ENCODE data around the gene VPS41.

VPS41 gene

DNA sequence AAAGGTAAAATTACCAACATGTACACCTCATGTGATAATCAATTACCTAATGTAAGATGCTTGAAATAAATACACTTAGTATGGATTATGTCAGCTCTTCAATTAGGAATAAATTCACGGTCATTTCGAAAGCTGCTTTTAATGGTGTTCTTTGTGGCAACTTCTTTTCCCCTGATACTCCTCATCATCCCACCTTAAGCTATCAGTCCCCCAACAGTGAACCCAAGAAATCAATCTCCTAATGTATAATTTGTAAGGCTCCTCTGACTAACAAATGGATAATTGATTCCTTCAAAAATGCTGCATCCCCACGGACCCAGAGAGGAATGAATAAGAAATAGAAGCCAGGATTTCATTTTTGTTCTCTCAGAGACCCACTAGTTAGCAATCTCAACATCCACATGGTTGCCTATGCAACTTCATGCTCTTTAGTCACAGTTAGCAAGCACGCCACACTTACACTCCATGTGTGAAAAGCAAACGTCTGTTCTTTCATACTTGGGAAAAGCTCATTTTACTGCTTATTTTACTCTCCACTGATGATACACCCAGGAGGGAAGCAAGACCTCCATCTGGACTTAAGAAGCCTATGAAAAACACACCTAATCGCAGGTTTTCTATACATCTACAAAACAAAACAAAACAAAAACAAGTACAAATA is 70.1 kb downstream of the VPS41 start:
- Histone ChIP-seq H3K4me1 (ENCODE audit: control insufficient read depth, insufficient read depth, low read length, unreplicated experiment) (peaks cover 3% of the 10 kb centered on the region), H3K36me3 (ENCODE audit: insufficient read depth, low read length) (no peaks in the 10 kb centered on the region), H3K79me2 (ENCODE audit: control insufficient read depth, insufficient read depth, low read length, unreplicated experiment) (no peaks in the 10 kb centered on the region), H3K4me3 (ENCODE audit: low read depth, low read length) (no peak overlapping the region), H2AFZ (ENCODE audit: low read length, unreplicated experiment) (no peak overlapping the region), H3K27me3 (ENCODE audit: insufficient read depth, low read length) (no peaks in the 10 kb centered on the region), H3K27ac (ENCODE audit: low read depth, low read length) (no peak overlapping the region)

DNA sequence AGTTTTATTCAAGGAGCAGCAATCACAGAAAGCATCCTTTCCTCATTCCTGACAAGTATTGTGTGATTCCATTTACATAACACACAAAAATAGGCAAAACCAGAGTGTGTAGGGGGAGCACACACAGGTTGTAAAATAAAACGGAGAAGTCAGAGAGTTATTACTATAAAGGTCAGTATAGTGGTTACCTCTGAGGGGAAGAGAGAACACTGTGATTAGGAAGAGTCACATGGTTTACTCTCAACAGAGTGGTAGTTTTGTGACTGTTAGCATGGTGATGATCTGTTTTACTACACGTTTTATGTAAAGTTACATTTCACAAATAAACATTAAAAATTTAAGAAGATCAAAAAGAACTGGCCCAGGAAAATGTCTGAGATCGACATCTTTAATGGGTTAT is 74.6 kb downstream of the VPS41 start:
- H3K27ac ChIP-seq (ENCODE audit: low read depth, low read length) = no peak overlapping the region
- H3K4me1 ChIP-seq (ENCODE audit: control insufficient read depth, insufficient read depth, low read length, unreplicated experiment) = peaks cover 6% of the 10 kb centered on the region
- H3K79me2 ChIP-seq (ENCODE audit: control insufficient read depth, insufficient read depth, low read length, unreplicated experiment) = no peaks in the 10 kb centered on the region
- no peak overlapping the region for H3K4me3 ChIP-seq (ENCODE audit: low read depth, low read length)
- no peak overlapping the region for H2AFZ ChIP-seq (ENCODE audit: low read length, unreplicated experiment)
- H3K36me3 ChIP-seq (ENCODE audit: insufficient read depth, low read length) = no peaks in the 10 kb centered on the region
- H3K27me3 ChIP-seq (ENCODE audit: insufficient read depth, low read length) = no peaks in the 10 kb centered on the region

DNA sequence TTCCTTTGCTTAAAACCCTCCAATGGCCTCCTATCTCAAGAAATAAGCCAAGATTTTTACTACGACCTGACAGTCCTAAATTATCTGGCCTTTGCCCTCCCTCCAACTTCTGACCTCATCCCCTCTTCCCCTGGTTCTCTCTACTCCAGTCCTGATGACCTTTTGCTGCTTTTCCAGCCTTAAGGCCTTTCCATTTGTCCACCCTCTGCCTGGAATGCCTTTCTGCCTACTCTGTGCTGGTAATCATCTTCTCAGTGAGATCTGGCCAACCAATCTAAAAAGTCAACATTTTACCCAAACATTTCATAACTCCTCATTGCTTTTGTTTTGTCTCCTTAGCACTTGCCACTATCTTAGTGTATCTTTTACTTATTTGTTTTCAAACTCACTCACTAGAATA is 75.7 kb downstream of the VPS41 start:
- H3K4me3 ChIP-seq (ENCODE audit: low read depth, low read length) = no peak overlapping the region
- no peak overlapping the region for H2AFZ ChIP-seq (ENCODE audit: low read length, unreplicated experiment)
- no peak overlapping the region for H3K27ac ChIP-seq (ENCODE audit: low read depth, low read length)
- H3K4me1 ChIP-seq (ENCODE audit: control insufficient read depth, insufficient read depth, low read length, unreplicated experiment) = peaks cover 6% of the 10 kb centered on the region
- no peaks in the 10 kb centered on the region for H3K27me3 ChIP-seq (ENCODE audit: insufficient read depth, low read length)
- no peaks in the 10 kb centered on the region for H3K79me2 ChIP-seq (ENCODE audit: control insufficient read depth, insufficient read depth, low read length, unreplicated experiment)
- H3K36me3 ChIP-seq (ENCODE audit: insufficient read depth, low read length) = no peaks in the 10 kb centered on the region

DNA sequence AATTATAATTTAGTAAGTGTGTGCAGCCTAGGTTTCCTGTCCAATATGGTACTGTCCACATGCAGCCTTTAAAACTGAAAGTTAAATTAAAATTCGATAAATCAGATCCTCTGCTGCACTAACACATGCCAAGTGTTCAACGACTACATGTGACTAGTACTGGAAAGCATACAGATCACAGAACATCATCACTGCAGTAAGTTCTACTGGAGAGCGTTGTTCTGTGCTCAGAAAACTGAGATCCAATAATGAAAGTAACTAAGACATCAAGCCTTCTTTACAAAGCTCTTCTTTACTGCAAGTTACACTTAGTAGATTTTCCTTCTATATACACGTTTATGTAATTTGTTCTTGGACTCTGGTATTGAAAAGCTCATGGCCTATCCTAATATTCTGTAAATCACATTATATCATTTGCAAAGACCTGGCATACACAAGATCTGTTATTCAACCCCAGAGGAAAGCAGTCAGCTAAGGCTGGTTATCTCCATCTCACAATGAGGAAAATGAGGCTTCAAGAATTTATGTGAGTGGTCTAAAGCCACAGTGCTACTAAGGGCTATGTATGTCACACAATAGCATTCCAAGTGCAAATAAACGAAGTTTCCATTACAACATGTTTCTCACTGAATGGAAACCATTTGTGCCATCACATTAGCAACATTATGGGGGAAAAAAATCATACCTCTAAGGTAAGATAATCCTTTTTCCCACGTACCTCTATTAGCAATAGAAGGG is 77.6 kb downstream of the VPS41 start:
- Histone ChIP-seq H3K27ac (ENCODE audit: low read depth, low read length) (no peak overlapping the region), H3K36me3 (ENCODE audit: insufficient read depth, low read length) (no peaks in the 10 kb centered on the region), H3K79me2 (ENCODE audit: control insufficient read depth, insufficient read depth, low read length, unreplicated experiment) (no peaks in the 10 kb centered on the region), H2AFZ (ENCODE audit: low read length, unreplicated experiment) (peak overlapping the region; percentile 35), H3K4me3 (ENCODE audit: low read depth, low read length) (peak overlapping the region; percentile 70), H3K4me1 (ENCODE audit: control insufficient read depth, insufficient read depth, low read length, unreplicated experiment) (peaks cover 6% of the 10 kb centered on the region), H3K27me3 (ENCODE audit: insufficient read depth, low read length) (no peaks in the 10 kb centered on the region)

DNA sequence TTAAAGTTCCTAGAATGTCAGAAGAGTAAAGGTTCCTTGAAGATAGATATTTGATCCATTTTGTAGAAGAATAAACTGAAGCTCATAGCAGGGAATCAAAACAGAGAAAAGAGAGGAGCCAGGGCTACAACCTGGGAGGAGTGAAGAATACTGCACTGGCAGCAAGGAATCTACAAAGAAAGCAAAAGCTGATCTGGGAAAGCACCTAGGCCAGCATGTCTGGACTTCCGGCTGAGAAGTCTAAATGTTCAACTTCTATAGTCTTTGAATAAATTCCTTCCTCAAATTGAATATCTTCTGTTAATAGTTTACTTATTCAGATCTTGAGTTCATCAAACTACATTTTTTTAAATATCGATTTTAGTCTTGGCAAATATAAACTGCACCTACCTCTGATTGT is 78.2 kb downstream of the VPS41 start:
- Histone ChIP-seq H2AFZ (ENCODE audit: low read length, unreplicated experiment) (peak overlapping the region; percentile 35), H3K4me1 (ENCODE audit: control insufficient read depth, insufficient read depth, low read length, unreplicated experiment) (peaks cover 6% of the 10 kb centered on the region), H3K4me3 (ENCODE audit: low read depth, low read length) (peak overlapping the region; percentile 70), H3K79me2 (ENCODE audit: control insufficient read depth, insufficient read depth, low read length, unreplicated experiment) (no peaks in the 10 kb centered on the region), H3K27me3 (ENCODE audit: insufficient read depth, low read length) (no peaks in the 10 kb centered on the region), H3K27ac (ENCODE audit: low read depth, low read length) (no peak overlapping the region), H3K36me3 (ENCODE audit: insufficient read depth, low read length) (no peaks in the 10 kb centered on the region)

DNA sequence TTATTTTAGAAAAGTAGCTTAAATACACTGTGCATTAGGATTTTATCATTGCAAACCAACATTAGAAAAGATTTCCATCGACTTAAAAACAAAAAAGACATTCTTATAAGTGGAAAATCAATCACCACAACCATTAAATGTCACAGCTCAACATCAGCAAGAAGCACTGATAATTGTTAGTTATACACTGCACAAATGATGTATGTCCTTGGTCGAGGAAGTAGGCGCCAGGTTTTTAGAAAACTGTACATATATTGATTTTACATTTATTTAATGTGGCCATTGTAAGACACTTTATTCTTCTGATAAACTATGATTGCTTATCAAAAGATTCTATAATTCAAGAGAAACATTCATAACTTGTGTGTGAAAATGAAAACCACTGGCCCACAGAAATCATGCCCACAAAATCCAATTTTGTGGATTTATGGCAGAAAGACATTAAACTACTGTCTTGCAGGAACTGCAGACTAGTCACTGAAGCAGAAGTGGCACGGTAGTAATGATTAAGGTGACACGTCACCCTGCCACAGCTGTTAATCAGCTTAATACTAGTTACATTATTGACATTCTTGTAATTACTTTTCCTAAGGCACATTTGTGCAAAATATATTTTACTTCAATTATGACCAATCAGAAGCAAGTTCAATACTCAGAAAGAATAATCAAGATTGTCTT is 79.4 kb downstream of the VPS41 start:
- Histone ChIP-seq H3K27me3 (ENCODE audit: insufficient read depth, low read length) (no peaks in the 10 kb centered on the region), H3K4me1 (ENCODE audit: control insufficient read depth, insufficient read depth, low read length, unreplicated experiment) (peaks cover 6% of the 10 kb centered on the region), H2AFZ (ENCODE audit: low read length, unreplicated experiment) (no peak overlapping the region), H3K27ac (ENCODE audit: low read depth, low read length) (no peak overlapping the region), H3K4me3 (ENCODE audit: low read depth, low read length) (no peak overlapping the region), H3K79me2 (ENCODE audit: control insufficient read depth, insufficient read depth, low read length, unreplicated experiment) (no peaks in the 10 kb centered on the region), H3K36me3 (ENCODE audit: insufficient read depth, low read length) (no peaks in the 10 kb centered on the region)

DNA sequence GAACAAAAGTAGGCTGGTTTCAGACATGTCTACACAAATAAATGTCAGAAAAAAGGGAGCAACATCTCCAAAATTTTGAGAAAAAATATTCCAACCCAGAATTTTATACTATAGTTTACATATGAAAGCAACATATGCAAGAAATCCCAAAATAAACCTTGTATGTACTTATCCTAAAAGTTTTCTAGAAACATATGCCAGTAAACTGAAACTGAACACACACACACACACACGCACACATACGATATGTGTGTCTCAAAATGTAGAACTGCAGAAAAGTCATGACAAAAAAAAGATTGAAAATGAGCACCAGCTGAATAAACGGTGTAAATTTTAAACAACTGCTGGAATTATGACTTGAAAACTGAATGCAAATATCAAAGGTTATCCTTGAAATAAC is 81.0 kb downstream of the VPS41 start:
- Histone ChIP-seq H3K4me1 (ENCODE audit: control insufficient read depth, insufficient read depth, low read length, unreplicated experiment) (peaks cover 6% of the 10 kb centered on the region), H3K4me3 (ENCODE audit: low read depth, low read length) (no peak overlapping the region), H3K36me3 (ENCODE audit: insufficient read depth, low read length) (peaks cover 9% of the 10 kb centered on the region; the same call in 1 of the 2 replicates), H3K79me2 (ENCODE audit: control insufficient read depth, insufficient read depth, low read length, unreplicated experiment) (no peaks in the 10 kb centered on the region), H3K27ac (ENCODE audit: low read depth, low read length) (no peak overlapping the region), H3K27me3 (ENCODE audit: insufficient read depth, low read length) (no peaks in the 10 kb centered on the region), H2AFZ (ENCODE audit: low read length, unreplicated experiment) (no peak overlapping the region)

DNA sequence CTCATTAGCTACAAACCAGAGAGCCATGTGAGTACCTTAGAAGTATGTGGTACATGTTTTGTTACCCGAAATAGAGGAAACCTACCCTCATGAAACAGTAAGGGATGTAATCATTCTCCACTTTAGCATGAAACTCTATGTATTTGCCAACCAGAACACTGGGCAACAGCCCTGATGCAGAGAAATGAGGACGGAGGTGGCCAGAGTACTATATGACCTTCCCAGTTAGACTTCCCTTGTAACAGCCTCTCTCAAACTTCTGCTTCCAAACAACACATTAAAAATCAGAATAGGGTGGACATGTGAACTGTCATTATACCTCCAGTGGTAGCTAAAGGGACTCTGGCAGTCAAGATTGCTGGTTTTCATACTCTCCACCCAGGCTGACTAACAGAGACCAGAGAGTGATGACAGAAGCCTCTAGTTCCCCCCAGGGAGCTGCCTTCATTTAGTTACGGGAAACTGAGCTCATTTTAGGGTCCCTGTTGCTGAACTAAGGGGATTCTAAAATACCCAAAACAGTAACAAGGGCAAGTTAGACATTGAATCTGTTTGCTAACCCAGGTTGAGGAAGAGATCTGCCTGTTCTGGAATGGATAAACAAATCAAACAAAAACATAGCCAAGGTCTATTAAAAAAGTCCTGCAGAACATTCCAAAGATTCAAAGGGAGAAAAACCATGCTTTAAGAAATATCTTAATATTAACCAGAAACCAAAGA is 83.1 kb downstream of the VPS41 start:
- Histone ChIP-seq H3K4me3 (ENCODE audit: low read depth, low read length) (no peak overlapping the region), H3K79me2 (ENCODE audit: control insufficient read depth, insufficient read depth, low read length, unreplicated experiment) (no peaks in the 10 kb centered on the region), H2AFZ (ENCODE audit: low read length, unreplicated experiment) (no peak overlapping the region), H3K36me3 (ENCODE audit: insufficient read depth, low read length) (peaks cover 13% of the 10 kb centered on the region; the same call in 1 of the 2 replicates), H3K4me1 (ENCODE audit: control insufficient read depth, insufficient read depth, low read length, unreplicated experiment) (no peaks in the 10 kb centered on the region), H3K27me3 (ENCODE audit: insufficient read depth, low read length) (no peaks in the 10 kb centered on the region), H3K27ac (ENCODE audit: low read depth, low read length) (no peak overlapping the region)

DNA sequence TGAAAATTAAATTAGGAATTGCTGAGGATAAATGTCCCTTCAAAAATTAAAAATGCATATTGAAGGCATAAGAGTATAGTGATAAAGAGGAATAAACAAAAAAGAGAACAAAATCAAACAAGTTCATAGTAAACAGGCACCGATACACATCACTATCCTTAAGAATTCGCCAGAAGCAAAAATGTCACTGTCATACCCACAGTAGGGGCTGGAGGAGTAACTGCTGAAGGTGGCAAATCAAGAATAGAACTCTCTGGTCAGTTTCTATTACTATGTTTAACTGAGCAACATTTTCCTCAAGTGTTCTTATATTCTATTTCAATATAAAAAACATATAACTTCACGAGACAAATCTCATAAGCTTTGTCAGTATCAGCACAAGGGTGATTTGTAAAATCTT is 84.0 kb downstream of the VPS41 start:
- Histone ChIP-seq H3K4me3 (ENCODE audit: low read depth, low read length) (no peak overlapping the region), H3K4me1 (ENCODE audit: control insufficient read depth, insufficient read depth, low read length, unreplicated experiment) (no peaks in the 10 kb centered on the region), H3K79me2 (ENCODE audit: control insufficient read depth, insufficient read depth, low read length, unreplicated experiment) (no peaks in the 10 kb centered on the region), H3K36me3 (ENCODE audit: insufficient read depth, low read length) (peaks cover 13% of the 10 kb centered on the region; the same call in 1 of the 2 replicates), H2AFZ (ENCODE audit: low read length, unreplicated experiment) (no peak overlapping the region), H3K27me3 (ENCODE audit: insufficient read depth, low read length) (no peaks in the 10 kb centered on the region), H3K27ac (ENCODE audit: low read depth, low read length) (no peak overlapping the region)

DNA sequence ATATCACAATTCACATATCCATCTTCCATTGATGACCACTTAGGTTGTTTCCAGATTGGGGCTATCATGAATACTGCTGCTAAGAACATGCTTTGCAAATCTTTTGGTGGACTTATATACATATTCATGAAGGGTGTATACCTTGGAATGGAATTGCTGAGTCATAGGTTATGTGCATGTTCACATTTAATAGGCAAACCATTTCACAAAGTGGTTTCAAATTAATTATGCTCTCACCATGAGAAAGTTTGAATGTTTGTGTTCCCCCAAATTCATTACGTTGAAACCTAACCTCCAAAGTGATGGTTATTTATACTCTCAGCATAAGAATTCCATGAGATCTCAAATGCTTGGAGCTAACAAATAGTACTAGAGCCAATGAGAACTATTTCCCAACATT is 86.4 kb downstream of the VPS41 start:
- no peak overlapping the region for H3K27ac ChIP-seq (ENCODE audit: low read depth, low read length)
- H3K4me3 ChIP-seq (ENCODE audit: low read depth, low read length) = no peak overlapping the region
- H3K36me3 ChIP-seq (ENCODE audit: insufficient read depth, low read length) = peaks cover 13% of the 10 kb centered on the region; the same call in 1 of the 2 replicates

More for the DNA sequence above, 86.4 kb downstream of the VPS41 start:
- H3K27me3 ChIP-seq (ENCODE audit: insufficient read depth, low read length) = no peaks in the 10 kb centered on the region
- H3K4me1 ChIP-seq (ENCODE audit: control insufficient read depth, insufficient read depth, low read length, unreplicated experiment) = no peaks in the 10 kb centered on the region
- no peaks in the 10 kb centered on the region for H3K79me2 ChIP-seq (ENCODE audit: control insufficient read depth, insufficient read depth, low read length, unreplicated experiment)
- no peak overlapping the region for H2AFZ ChIP-seq (ENCODE audit: low read length, unreplicated experiment)

Measured in ACC112 (cell line).